GM18502 (cell line): ENCODE results near the gene AFF1.

ENCODE experiments used
- ATAC-seq: cut with Tn5 transposase; IDR thresholded peaks from one replicate; pipeline ENCODE4 v1.9.1; 2021; ENCODE audit warnings: mild to moderate bottlenecking; ENCODE audit not compliant: unreplicated experiment, poor library complexity

AFF1 gene

DNA sequence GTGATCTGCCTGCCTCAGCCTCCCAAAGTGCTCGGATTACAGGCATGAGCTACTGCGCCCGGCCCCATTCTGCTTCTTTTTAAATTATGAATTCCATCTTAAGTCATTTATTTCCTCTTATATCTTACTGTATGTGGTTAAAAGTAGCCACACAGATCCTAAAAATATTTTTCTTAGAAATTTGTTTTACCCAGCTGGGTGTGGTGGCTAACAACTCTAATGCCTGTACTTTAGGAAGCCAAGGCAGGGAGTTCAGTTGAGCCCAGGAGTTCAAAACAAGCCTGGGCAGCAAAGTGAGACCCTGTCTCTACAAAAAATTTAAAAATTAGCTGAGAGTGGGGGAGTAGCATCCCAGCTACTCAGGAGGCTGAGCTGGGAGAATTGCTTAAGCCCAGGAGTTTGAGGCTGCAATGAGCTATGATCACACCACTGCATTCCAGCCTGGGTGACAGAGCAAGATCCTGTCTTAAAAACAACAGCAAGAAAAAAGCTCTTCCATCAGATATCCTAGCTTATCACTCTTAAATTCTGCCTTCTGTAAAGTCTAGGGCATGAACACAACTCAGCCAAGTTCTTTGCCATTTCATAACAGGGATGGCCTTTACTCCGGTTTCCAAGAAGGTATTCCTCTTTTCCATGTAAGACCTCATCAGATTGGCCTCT lies 15.1 kb upstream of the AFF1 start:
- no peak for ATAC-seq

DNA sequence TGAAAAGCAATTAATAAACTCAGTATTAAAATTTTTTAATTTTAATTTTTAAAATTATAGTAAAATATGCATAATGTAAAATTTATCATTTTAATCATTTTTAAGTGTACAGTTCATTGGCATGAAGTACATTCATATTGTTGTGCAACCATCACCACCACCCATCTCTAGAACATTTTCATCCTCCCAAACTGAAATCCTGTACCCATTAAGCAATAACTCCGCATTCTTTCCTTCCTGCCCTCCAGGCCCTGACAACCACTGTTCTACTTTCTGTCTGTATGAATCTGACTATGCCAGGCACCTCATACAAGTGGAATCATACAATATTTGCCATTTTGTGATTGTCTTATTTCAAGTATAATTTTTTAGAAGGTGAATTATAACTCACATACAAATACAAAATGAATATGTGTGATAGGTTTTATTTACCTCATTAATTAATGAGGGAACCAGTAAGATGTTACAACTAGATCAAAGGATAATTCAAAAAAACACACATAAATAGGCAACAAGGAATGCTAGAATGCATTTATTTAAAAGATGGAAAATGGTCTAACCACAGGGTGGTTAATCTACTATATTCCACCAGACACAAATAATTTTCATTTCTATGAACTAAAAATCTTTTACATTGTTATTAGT lies 13.1 kb upstream of the AFF1 start:
- ATAC-seq = no peak

DNA sequence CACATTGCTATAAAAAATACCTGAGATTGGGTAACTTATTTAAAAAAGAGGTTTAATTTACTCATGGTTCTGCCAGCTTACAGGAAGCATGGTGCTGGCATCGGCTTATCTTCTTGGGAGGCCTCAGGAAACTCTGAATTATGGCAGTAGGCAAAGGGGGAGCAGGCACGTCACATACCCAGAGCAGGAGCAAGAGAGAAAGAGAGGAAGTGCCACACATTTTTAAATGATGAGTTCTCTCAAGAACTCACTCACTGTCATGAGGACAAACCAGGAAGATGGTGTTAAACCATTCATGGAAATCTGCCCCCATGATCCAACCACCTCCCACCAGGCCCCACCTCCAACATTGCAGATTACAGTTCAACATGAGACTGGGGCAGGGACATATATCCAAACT lies 10.0 kb upstream of the AFF1 start:
- no peak for ATAC-seq

DNA sequence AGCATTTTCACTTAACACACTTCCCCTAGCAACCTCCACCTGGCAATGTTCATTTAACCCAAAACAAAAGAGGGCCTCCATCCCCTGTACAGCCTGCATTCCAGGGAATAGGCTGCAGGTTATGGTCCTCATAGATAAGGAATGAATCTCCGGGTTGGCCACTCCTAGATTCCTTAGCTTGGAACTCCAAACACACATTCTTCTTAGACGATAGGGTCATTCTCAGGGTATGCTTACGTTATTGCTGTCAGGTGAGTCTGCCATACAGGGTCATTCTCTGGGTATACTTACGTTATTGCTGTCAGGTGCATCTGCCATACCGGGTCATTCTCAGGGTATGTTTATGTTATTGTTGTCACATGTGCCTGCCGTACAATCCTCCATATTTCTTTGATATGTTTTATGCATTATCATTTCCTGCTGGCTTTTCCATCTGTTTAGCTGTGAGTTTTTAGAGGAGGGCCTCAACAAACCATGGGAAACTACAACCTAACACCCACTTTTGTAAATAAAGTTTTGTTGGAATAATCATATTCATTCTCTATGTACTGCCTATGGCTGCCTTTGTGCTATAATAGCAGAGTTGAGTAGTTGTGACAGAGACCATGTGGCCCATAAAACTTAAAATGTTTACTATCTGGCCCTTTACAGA lies 8.2 kb upstream of the AFF1 start:
- ATAC-seq = no peak

DNA sequence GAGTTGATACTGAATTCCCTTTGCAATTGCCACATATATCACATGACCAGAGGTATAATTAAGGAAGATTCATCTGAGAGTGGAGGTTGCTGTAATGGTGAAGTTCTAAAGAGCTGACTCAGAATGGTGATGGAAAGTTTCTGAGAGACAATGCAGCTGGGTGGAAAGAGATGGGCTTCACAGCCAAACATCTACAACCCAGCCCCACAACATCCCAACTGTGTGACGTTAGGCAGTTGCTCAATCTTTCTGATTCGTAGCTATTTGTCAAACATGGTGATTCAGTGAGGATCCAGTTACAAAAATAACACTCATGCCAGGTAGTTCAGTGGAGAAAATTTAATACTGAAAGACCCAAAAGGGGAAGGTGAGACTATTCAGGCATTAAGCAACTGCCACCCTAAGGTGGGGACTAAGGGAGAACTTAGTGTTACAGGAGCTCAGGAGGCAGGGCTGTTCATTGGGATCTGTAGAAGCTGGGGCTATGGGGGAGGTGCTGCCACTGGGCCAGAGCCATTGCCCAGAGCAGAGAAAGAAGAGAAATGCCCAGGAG lies 6.9 kb upstream of the AFF1 start:
- no peak for ATAC-seq

DNA sequence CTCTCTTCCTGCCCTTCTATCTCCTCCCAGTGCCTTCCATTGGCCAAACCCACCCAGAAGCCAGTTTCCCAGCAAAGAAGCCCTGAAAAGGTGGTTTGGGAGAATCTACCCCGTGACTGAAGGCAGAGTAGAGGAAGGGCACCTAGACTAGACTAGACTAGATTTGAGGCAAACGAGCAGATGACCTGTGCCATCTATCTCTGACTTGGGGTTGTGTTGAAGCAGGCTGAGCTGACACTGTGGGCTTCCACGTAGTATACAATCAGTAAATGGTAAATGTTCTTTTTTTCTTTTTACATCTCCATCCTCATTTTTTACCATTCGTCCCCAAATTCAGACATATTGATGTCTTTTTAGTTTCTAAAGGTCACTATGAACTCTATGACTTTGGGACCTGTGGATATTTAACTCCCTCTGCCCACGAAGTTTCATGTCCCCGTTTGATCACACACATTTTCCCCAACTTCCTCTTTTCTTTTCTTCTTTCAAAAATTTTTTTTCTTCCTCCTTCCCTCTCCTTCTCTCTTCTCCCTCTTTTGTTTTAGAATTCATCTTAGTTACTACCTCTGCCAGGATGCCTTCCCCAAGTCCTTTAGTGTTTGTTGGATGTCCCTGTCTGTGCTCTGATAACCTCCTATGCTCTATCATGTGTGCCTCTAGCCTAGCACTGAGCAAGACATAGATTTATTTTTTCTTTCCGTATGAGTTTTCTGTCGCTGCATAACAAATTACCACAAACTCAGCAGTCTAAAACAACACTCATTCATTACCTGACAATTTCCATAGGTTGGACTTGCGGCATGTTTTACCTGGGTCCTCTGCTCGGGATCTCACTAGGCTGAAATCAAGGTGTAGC lies 6.2 kb upstream of the AFF1 start:
- ATAC-seq = peak; percentile 44

DNA sequence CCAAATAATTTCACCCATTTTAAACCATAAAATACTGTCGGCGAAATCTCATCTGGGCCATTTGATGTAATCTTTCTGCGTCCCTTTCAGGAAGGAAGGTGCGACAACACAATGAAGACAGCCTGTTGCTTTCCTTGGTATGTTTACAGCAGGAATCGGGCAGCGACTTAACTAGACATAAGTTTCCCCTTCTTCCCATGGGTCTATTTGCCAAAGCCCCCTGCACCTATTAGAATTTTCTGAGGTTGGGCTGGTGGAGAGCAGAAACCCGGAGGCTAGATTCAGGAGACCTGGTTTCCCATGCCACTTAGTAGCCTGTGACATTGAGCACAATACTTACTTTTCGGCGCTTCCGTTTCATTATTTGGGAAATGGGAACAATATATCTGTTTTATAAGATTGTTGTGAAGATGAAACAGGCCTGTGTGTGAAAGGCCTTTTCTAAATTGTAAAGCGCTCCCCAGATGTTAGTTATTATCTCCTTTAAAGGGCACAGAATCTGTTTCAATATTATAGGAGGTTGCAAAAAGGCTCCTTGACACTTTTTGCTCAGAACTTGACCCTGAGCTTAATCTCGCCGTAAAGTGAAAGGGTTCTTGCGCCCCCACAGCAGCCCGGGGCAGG lies 552 bp upstream of the AFF1 start:
- ATAC-seq = no peak

DNA sequence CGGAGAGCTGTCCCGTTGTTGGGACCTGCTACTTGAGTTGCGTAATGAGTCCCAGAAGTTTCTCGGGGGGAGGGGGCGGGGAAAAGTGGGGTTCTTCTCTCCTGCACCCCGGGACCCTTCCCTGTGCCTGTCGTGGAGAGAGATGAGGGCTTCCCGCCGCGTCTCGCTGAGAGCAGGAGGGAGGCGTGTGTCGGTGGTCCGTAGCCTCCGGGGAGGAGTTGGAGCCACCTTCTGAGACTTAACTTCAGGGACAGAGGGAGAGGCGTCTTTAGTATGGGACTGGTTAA lies 698 bp downstream of the AFF1 start:
- ATAC-seq = no peak

DNA sequence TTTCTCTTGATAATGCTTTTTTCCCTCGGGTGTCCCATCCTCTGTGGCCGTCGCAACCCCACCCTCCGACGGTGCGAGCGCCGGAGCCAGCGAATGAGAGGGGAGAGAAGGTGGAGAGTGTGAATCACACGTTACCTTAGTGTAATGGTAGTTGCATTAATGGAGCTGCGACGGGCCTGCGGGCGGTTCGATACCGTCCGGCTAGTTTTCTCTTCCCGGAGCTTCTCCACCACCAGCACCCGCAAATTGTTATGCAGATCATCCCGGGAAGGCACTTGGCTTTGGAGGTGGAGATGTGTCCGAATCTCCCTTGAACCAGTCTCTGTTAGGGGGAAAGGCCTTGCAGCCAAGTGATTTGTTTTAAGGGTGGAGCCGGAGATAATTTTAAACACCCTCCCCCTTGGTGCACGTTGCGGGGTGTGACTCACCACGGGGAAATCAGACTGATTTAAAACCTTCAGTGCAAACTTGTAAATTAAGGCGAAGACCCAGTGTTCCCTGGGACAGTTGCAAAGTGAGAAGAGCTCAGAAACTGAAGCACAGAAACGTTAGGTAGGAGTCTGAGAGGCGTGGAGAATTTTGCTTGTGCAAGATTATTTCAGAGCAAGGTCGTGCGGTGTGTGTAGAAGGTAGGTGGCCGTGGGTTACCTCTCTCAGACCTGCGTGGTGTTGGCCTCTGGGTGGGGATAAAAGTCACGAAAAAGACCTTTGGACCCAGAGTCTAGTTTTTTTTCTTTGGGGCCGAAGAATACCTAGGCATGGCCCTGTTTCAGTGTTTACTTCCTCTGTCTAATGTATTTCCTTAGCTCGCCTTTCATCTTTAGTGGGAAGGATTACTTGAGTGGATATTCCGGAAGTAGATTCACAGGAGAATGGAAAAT lies 1.3 kb downstream of the AFF1 start:
- peak; percentile 39 for ATAC-seq

DNA sequence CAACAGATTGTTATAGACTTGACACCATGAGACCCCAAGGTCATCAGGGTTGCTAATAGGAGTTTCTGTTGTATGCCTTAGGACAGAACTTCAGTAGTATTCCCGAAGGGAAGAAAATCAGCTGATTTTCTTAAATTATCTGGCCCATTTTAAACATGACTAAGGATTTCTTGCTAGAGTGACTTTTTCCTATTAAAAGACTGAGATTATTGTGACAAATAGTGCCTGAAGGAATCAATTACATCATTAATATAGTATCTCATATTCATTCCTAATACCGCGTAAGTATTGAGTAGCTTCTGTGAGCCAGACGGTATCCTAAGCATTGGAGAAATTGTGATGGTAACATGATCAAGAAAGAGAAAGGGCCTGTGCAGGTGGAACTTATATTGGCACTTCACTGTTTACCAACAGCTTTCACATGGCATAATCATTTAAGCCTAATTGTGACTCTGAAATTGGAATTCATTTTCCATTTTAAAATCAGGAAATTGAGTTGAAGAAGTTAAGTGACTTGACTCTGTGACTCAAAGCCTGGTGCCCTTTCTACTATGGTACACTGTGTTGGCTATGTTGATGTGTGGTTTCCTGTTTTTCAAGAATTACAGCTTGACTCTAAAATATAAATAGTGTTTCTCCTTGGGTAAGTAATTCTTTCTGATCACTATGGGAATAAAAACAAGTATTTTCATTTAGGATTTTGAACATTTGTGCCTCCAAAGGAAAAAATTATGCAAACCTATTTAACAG lies 4.1 kb downstream of the AFF1 start:
- no peak for ATAC-seq

DNA sequence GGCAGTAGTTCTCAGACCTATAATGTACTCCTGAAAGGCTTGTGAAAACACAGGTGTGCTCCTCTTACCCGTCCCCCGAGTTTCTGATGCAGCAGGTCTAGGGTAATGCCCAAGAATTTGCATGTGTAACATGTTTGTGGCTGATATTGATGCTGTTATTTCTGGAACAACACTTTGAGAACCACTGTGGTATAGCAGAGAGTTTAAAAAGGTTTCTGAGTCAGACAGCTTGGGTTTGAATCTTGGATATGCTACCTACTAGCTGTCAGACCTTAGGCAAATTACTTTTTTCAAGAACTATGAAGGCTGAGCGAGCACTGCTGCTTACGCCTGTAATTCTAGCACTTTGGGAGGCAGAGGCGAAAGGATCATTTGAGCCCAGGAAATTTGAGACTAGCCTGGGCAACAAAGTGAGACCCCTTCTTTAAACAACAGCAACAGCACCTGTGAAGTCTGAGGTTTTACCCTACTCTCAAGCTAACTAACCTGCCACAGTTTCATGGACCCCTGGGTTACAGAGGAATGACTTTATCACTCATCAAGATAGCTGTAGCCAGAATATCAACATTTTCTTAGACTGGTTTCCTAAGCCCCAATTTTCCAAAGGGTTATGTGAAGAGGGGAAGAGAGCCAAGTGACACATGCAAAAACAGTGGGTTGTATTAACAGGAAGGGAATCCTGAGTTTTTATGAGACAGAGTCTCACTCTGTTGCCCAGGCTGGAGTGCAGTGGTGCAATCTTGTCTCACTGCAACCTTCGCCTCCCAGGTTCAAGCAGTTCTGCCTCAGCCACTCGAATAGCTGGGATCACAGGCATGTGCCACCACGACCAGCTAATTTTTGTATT lies 5.1 kb downstream of the AFF1 start:
- ATAC-seq = peak; percentile 62

DNA sequence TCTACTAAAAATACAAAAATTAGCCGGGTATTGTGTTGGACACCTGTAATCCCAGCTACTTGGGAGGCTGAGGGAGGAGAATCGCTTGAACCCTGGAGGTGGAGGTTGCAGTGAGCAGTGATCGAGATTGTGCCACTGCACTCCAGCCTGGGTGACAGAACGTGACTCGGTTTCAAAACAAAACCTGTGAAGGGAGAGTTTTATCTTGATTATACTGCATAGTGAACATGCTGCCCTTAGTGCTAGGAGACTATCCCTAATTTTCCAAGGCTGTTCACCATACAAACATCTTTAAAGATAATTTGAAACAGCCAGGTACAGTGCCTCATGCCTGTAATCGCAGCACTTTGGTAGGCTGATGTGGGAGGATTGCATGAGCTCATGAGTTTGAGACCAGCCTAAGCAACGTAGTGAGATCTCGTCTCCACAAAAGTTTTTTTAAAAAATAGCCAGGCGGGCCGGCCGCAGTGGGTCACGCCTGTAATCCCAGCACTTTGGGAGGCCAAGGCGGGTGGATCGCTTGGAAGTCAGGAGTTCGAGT lies 6.2 kb downstream of the AFF1 start:
- ATAC-seq = no peak

DNA sequence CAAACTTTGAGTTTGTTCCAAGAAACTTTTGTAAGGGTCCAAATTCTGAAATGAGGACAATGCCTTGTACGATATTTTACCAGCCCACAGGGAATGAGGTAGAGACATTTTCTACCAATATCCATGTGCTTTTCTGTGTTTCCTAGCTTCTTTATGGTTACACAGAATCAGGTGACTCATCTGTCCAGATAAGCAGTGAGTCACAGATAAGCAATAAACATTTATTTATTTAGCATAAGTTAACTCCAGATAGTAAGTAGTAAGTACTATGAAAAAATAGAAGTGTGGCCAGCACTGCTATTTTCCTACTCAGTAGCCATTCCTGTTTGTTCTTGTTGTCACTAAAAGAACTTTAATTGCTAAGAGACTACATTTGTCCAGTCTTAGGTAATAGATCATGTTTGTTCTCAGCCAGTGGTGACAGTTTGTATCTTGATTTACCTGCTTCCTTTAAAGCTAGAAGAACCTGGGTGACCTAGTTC lies 7.4 kb downstream of the AFF1 start:
- no peak for ATAC-seq

DNA sequence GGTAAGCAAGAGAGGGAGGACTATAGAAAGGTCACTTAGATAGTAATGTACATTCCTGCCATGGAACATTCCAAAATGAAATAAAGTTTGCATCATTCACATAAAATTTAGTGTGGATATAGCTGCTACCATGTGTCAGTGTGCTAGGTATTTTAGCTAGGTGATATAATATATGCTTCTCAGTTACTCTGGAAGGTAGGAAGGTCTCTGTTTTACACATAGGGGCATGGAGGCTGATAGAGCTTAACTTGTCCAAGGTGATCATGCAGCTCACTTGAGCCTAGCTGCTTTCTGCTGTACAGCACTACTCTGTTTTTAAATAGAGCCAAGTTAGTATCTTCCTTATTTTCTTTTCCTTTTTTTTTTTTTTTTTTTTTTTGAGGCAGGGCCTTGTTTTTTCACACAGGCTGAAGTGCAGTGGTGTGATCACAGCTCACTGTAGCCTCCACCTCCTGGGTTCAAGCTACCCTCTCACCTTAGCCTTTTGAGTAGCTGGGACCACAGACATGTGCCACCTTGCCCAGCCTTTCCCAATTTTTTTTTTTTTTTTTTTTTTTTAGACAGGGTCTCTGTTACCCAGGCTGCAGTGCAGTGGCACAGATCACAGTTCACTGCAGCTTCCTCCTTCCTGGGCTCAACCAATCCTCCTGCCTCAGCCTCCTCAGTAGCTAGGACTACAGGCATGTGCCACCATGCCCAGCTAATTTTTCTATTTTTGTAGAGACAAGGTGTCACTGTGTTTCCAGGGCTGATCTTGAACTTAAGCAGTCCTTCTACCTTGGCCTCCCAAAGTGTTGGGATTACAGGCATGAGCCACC lies 10.4 kb downstream of the AFF1 start:
- ATAC-seq = no peak

DNA sequence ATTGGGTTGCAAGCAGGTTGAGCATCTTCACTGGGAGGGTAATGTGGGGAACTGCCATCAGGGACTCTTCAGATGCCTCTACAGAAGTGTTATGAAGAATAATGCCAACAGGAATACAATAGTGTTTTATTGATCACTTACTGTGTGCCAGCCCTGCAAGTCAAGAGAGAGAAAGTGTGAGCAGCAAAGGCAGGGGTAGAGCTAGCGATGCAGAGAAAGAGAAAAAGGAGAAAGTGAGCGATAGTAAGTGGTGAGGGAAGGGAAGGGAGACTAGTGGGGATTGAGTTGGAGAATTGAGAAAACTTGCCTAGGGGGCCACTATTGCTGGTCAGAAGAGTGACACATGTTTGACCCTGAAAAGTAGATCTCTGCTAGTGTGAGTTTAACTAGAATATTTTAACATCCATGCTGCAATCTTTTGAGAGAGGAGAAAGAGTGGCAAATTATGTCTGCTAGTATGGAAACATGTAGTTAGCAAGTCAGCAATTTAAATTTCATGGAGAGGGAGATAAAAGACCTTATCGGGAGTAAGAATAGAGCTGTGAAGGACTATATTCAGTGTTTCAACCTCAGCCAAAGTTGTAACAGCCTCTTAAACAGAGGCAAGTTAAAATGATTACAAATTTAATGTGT lies 12.2 kb downstream of the AFF1 start:
- ATAC-seq = no peak

DNA sequence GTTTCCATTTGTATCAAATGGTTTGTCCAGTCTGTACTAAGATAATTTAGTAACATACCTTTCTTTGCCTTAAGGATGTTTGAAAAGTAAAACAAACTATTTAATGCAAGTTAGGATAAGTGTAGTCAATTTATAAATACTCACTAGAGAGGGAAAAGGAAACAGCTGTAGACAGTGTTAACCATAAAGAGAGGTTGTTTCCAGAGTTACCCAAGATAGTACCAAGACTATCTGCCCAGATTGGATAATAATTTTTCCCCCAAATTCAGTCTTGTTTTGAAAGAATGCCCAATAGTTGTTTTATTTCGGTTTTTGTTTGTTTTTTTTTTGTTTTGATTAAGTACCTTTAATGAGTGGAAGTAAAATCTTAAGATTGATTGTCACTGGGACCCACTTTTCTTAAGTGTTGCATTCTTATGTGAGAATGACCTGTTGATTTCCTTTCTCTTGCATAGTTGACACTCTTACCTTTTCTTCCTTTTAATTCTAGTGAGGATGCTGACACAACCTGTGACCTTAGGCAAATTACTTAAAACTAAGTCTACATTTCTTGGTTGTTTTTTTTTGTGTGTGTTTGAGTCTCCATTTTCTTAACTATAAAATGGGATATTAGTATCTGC lies 12.8 kb downstream of the AFF1 start:
- peak; percentile 44 for ATAC-seq
